PC-3 (cell line): ENCODE results near the gene FOXD3. TPM values are rescaled to one million over a fixed set of nuclear protein-coding genes. Genes with fewer than 3 reads are reported as not detected.

Experiments used
- ATAC-seq: fragments of 200-7000 bp; cut with Tn5 transposase; 2 replicates; pipeline ENCODE4 v1.9.1; 2020; ENCODE audit warnings: mild to moderate bottlenecking, moderate library complexity
- BruUV-seq: library from RNA; stranded (reverse); fragments of 400-500 nt; replicated peaks from 2 replicates; lab custom pipeline; 2021; lab: Mats Ljungman, UMichigan
- CTCF ChIA-PET: fragments of 300-600 bp; sonication (Branson Sonifier 250); formaldehyde crosslinking; loops from one replicate; lab custom pipeline; 2022; ENCODE audit warnings: antibody characterized with exemption; lab: Charles Lee
- POLR2A ChIA-PET: fragments of 300-600 bp; sonication (Branson Sonifier 250); formaldehyde crosslinking; loops from one replicate; lab custom pipeline; 2022; ENCODE audit warnings: antibody characterized with exemption; ENCODE audit not compliant: unreplicated experiment; lab: Charles Lee
- DNase-seq: peaks from one replicate; pipeline ENCODE4 v3.0.0-alpha.2; 2015
- H2AFZ ChIP-seq: fragments of 300-600 bp; sonication (generic); 2 replicates; pipeline ENCODE4 v1.6.0; 2016; ENCODE audit warnings: antibody characterized with exemption, low read length
- H3F3A ChIP-seq: fragments of 300-600 bp; sonication (generic); one replicate; pipeline ENCODE4 v1.6.0; 2017; ENCODE audit warnings: antibody characterized with exemption, low read length, control low read depth, mild to moderate bottlenecking; ENCODE audit not compliant: unreplicated experiment
- H3K27ac ChIP-seq: fragments of 300-600 bp; sonication (generic); 2 replicates; pipeline ENCODE4 v1.5.1; 2016; ENCODE audit warnings: mild to moderate bottlenecking, low read length
- H3K27me3 ChIP-seq: fragments of 300-600 bp; sonication (generic); 2 replicates; pipeline ENCODE4 v1.6.1; 2016; ENCODE audit warnings: low read length, mixed read lengths
- H3K36me3 ChIP-seq: fragments of 300-600 bp; sonication (generic); 2 replicates; pipeline ENCODE4 v1.6.1; 2016; ENCODE audit warnings: low read depth, mixed run types, low read length, mixed read lengths
- H3K4me1 ChIP-seq: fragments of 300-600 bp; sonication (generic); 2 replicates; pipeline ENCODE4 v1.5.1; 2016; ENCODE audit warnings: low read length; ENCODE audit not compliant: insufficient read depth
- H3K4me2 ChIP-seq: fragments of 300-600 bp; sonication (generic); 2 replicates; pipeline ENCODE4 v1.6.0; 2016; ENCODE audit warnings: low read length
- H3K4me3 ChIP-seq: fragments of 300-600 bp; sonication (generic); 2 replicates; pipeline ENCODE4 v1.5.1; 2016; ENCODE audit warnings: mild to moderate bottlenecking, low read length, mixed read lengths
- H3K79me2 ChIP-seq: fragments of 300-600 bp; sonication (generic); 2 replicates; pipeline ENCODE4 v1.6.1; 2017; ENCODE audit warnings: low read length, mixed read lengths
- H3K9ac ChIP-seq: fragments of 300-600 bp; sonication (generic); 2 replicates; pipeline ENCODE4 v1.6.0; 2016; ENCODE audit warnings: mild to moderate bottlenecking, low read length
- H3K9me2 ChIP-seq: fragments of 300-600 bp; sonication (generic); replicated peaks from 2 replicates; pipeline ENCODE4 v1.6.1; 2016; ENCODE audit warnings: mixed run types, low read length, mixed read lengths
- H3K9me3 ChIP-seq: fragments of 300-600 bp; sonication (generic); 2 replicates; pipeline ENCODE4 v1.6.1; 2016; ENCODE audit warnings: low read length, mixed read lengths
- H4K20me1 ChIP-seq: fragments of 300-600 bp; sonication (generic); 2 replicates; pipeline ENCODE4 v1.6.1; 2016; ENCODE audit warnings: low read length, mixed read lengths
- EZH2 ChIP-seq: fragments of 300-600 bp; sonication (generic); IDR thresholded peaks from one replicate; pipeline ENCODE4 v1.6.1; 2017; ENCODE audit warnings: antibody characterized with exemption, mild to moderate bottlenecking, low read length; ENCODE audit not compliant: unreplicated experiment
- EZH2phosphoT487 ChIP-seq: fragments of 300-600 bp; sonication (generic); IDR thresholded peaks from 2 replicates; pipeline ENCODE4 v1.6.1; 2018; ENCODE audit warnings: mild to moderate bottlenecking, antibody characterized with exemption, low read length, borderline replicate concordance
- intact Hi-C: fragments of 100-400 bp; cut with micrococcal nuclease; formaldehyde crosslinking; loops from 2 replicates; pipeline ENCODE4 v1.9.0; 2023
- total RNA-seq: library from RNA; depleted of rRNA; stranded (reverse); fragments of >200 nt; gene quantifications from 2 replicates; pipeline ENCODE4 v1.2.3, GENCODE V29; 2014
- TF ChIP-seq, protein P1 (sequence below): fragments of 300-600 bp; sonication (generic); conservative IDR thresholded peaks from 2 replicates; pipeline ENCODE4 v1.5.1; 2017; ENCODE audit warnings: antibody characterized with exemption, low read depth, mild to moderate bottlenecking, low read length

FOXD3 gene
- total RNA-seq, 1 experiment from 2014 or later = not detected

DNA sequence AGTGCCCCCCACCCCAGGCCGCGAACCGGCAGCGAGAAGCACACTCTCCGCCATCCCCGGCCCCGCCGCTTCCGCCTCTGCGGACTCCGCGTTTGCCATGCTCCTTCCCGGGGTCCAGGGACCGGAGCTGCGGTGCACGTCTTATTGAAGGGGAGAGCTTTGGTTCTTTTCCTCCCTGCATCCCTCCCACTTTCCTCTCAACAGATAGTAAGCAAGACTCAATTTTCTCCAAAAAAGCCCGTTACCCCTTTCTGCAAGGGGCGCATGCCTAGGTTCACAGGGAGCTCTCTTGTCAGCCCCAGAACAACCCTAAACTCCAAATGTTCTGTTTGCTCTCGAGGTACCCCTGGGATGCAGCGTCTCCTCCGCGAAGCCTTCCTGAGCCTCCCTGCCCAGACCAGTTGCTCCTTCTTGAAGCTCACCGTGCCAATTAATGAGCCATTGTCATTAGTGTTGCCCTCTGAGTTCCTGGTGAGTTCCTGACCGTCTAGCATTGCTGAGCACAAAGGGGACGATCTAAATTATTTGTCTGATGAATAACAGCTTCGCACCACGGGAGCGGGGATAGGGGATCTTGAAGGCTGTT, 8.1 kb downstream of the FOXD3 start:
- no peak overlapping the region for H3K4me2 ChIP-seq
- H3K27me3 ChIP-seq = peaks cover 12% of the 10 kb centered on the region
- H3K4me3 ChIP-seq = no peak overlapping the region
- H3K79me2 ChIP-seq = no peaks in the 10 kb centered on the region
- no peak overlapping the region for H3K9ac ChIP-seq
- DNase-seq (no peak), ATAC-seq (no peak)
- no peak overlapping the region for H2AFZ ChIP-seq
- ChIA-PET CTCF (no interaction called here), POLR2A (no interaction called here)
- no peaks in the 10 kb centered on the region for H3K9me3 ChIP-seq
- no peaks in the 10 kb centered on the region for H3K9me2 ChIP-seq
- H4K20me1 ChIP-seq = no peaks in the 10 kb centered on the region
- BruUV-seq = no TSS peak
- H3K4me1 ChIP-seq = no peaks in the 10 kb centered on the region
- H3K27ac ChIP-seq = no peak overlapping the region
- H3K36me3 ChIP-seq = no peaks in the 10 kb centered on the region
- intact Hi-C loops = no loop called here
- TF ChIP-seq EZH2phosphoT487 = no peak
- TF ChIP-seq, protein P1, sequence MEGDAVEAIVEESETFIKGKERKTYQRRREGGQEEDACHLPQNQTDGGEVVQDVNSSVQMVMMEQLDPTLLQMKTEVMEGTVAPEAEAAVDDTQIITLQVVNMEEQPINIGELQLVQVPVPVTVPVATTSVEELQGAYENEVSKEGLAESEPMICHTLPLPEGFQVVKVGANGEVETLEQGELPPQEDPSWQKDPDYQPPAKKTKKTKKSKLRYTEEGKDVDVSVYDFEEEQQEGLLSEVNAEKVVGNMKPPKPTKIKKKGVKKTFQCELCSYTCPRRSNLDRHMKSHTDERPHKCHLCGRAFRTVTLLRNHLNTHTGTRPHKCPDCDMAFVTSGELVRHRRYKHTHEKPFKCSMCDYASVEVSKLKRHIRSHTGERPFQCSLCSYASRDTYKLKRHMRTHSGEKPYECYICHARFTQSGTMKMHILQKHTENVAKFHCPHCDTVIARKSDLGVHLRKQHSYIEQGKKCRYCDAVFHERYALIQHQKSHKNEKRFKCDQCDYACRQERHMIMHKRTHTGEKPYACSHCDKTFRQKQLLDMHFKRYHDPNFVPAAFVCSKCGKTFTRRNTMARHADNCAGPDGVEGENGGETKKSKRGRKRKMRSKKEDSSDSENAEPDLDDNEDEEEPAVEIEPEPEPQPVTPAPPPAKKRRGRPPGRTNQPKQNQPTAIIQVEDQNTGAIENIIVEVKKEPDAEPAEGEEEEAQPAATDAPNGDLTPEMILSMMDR = no peak
- no peak for TF ChIP-seq EZH2
- H3F3A ChIP-seq = no peaks in the 10 kb centered on the region

GRCh38 chr1:63342402-63342801, 20.0 kb downstream of the FOXD3 start:
- ChIA-PET POLR2A (no interaction called here), CTCF (no interaction called here)
- Histone ChIP-seq H3K4me3 (no peak overlapping the region), H3K4me2 (no peak overlapping the region), H3K27ac (no peak overlapping the region), H3K27me3 (peaks cover 14% of the 10 kb centered on the region; the same call in 1 of the 2 replicates), H3K9ac (no peak overlapping the region), H3K79me2 (no peaks in the 10 kb centered on the region), H2AFZ (no peak overlapping the region), H4K20me1 (no peaks in the 10 kb centered on the region), H3K9me2 (no peaks in the 10 kb centered on the region), H3K36me3 (no peaks in the 10 kb centered on the region), H3K9me3 (no peaks in the 10 kb centered on the region), H3F3A (no peaks in the 10 kb centered on the region), H3K4me1 (no peaks in the 10 kb centered on the region)
- intact Hi-C loops = no loop called here
- BruUV-seq = no TSS peak
- ATAC-seq = no peak
- TF ChIP-seq EZH2 (no peak), EZH2phosphoT487 (no peak)
- TF ChIP-seq, protein P1 = no peak
- no peak for DNase-seq

- H3K4me3 ChIP-seq = no peak overlapping the region
- H3K27me3 ChIP-seq = peaks cover 22% of the 10 kb centered on the region; the same call in 1 of the 2 replicates
- no TSS peak for BruUV-seq
- H3F3A ChIP-seq = no peaks in the 10 kb centered on the region
- H3K79me2 ChIP-seq = no peaks in the 10 kb centered on the region
- no peak overlapping the region for H3K9ac ChIP-seq
- CTCF ChIA-PET = no interaction called here
- no peak for TF ChIP-seq EZH2phosphoT487
- no peaks in the 10 kb centered on the region for H3K36me3 ChIP-seq
- no peaks in the 10 kb centered on the region for H3K9me2 ChIP-seq
- ATAC-seq (no peak), DNase-seq (no peak)
- H3K27ac ChIP-seq = no peak overlapping the region
- no peaks in the 10 kb centered on the region for H3K9me3 ChIP-seq
- no peak overlapping the region for H2AFZ ChIP-seq
- intact Hi-C loops = no loop called here
- POLR2A ChIA-PET = no interaction called here
- H3K4me2 ChIP-seq = no peak overlapping the region
- H3K4me1 ChIP-seq = no peaks in the 10 kb centered on the region
- no peaks in the 10 kb centered on the region for H4K20me1 ChIP-seq
Measured at GRCh38 chr1:63343922-63344321, 21.6 kb downstream of the FOXD3 start.
